T-helper 22 cell (primary cell): ENCODE measurements around the gene GDI2.
A peak's percentile ranks its signal among the peaks of the same experiment; 100 is the strongest.
"Not testable (repeated sequence)": the region's sequence is repeated elsewhere in the genome, so short reads cannot be mapped to it uniquely, and the experiment has no call there.

ENCODE experiments used
- DNase-seq: peaks from one replicate; pipeline ENCODE4 v3.0.0-alpha.2; 2020; ENCODE audit warnings: low read depth

GDI2 gene

DNA sequence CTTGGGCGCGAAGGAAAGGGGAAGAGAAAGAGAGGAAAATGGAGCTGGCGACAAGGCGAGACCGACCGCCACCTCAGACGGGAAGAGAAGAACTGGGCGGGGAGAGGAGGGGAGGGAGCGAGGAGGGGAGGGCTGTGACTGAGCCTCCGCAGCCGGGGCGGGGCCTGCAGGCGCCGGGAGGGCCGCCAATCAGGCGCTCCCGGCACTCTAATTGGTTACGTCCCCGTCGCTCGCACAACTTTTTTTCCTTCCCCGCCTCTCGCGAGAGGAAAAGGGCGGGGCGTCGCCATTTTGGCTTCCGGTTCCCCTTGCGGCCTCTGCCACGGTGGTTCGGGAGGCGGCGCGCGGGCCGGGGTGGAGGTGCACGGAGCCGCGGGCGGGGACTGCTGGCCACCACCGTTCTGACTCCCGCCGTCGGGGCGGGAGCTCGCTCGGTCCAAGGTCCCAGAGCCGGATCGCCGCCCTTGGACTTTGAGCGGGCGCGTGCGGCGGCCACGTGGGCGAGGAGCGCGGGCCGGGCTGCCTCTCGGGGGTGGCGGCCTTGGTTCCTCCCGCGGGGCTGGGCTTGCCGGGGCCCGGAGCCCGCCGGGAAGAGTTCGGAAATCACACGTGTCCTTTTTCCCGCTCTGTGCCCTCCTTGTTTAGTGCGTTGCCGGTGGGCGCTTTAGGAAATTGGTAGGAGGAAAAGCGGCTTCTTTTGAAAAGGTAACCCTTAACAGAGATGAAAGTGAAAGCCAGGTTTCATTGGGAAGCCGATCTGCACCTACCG lies at the start of gene GDI2:
GDI2 (minus strand) TSS at position 94 of the 769 bp plus-strand sequence. CDS start 176 bp downstream, outside the sequence.
- DNase-seq = peak; percentile 93

DNA sequence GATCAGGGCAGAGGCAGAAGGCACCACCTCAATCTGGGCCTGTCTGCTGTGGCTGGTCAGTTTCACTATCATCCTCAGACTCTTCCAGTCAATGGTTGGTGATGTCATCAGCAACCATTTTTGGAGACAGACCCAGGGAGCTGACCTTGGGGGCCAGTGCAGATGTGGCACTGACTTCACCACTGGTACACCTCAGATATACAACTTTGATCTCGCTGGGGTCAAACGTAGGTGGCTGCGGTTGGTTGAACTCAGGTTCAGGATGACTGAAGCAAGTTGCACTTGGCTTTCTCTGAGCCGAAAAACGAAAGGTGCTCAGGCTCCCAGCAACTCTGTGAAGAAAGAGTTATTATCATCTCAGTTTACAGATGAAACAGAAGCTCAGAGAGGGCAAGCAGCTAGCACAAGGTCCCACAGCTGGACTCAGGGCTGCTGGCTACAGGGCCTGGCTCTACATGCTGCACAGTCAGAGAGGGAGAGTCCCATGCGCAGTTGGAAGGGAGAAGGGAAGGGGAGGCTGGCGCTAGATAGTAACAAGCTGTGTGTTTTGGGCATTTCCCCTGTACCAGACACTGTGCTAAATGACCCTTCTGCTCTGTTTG lies 49.2 kb upstream of the GDI2 start:
- DNase-seq = no peak

DNA sequence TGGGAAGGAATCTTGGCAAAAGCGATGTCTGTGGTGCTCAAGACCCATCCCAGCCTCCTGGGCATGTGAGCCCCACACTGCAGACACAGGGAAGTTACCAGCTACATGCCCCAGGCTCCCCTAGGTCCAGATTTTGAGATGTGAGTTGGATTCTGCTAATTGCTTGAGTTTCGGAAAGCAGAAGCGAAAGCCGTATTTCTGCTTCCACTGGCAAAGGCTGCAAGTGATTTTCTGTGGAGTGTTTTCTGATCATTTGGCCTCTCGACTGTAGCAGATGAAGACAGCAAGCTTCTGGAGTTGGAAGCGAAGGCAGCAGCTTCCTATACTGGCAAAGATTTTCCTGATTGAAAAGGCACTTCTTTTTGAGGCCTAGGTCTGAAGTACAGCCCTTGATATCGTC lies 46.8 kb upstream of the GDI2 start:
- no peak for DNase-seq

DNA sequence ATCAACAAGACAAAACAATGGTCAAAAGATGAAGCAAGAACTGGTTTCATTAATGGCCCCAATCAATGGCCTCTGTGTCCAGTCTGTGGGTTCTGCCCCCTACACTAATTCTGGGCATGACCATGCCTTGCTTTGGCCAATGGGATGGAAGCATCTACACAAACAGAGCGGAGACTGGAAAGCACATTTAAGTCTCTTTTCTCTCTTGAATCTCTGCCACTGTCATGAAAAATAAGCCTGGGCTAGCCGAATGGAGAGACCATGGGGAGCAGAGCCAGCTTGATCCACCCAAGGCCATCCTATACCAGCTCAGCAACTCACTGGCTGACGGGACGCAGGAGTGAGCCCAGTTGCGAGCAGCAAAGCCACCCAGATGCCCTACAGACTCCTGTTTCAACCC lies 45.6 kb upstream of the GDI2 start:
- DNase-seq = no peak

DNA sequence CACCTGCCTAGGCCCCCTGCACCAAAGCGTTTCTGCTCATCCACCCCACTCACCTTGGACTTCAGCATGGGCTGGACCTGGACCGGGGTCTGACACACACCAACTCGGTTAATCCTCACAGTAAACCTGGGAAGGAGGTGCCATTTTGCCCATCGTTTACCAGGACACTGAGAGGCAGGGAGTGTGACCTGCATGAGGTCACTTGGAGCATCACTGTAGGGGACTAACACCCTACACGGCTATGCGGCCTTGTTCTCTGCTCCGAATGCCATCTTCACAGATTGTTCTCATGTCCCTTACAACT lies 43.4 kb upstream of the GDI2 start:
- no peak for DNase-seq

DNA sequence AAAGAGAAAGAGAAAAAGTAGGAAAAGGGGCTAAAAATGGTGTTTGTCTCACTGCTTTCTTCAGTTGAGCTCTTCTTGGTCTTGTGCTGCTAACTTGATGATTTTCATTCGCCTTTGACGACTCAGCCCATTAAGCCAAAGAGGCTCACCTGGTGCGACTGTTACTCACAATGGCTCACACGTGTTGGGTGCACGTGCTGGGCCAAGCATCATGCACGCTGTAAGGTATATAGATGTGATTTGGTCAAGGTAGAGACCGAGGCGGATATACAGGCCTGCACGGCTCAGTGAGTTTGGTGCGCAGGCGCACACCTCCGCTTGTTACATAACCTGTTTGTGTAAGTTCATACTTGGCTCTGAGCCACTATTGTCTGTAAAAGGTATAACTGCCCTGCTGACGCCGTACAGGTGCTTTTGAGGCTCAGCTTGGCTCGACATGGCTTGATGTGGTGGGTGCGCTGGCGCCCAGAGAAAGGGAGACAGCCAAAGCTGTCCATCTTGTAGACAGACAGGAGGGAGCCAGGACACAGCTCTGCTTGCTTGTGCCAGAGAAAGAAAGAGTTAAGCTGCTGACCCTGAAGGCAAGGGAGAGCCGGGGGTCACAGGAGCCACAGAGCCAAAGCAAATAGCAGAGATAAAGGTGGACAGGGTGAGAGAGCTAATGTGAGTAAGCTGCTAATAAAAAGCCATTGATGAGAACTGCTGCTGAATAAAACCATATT lies 42.9 kb upstream of the GDI2 start:
- DNase-seq = no peak

DNA sequence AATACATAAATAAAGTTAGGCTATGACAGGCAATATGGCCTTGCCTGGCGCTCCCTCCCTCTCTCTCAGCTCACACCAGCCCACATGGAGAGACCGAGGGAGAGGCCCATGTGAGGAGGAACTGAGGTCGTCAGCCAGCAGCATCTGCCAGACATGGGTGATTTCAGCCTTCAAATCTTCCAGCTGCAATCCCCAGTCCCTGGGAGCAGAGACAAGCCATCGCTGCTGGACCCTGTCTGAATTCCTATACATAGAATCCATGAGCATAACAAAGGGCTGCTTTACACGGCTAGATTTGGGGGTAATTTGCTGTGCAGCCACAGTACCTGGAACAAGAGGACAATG lies 40.9 kb upstream of the GDI2 start:
- DNase-seq = no peak

DNA sequence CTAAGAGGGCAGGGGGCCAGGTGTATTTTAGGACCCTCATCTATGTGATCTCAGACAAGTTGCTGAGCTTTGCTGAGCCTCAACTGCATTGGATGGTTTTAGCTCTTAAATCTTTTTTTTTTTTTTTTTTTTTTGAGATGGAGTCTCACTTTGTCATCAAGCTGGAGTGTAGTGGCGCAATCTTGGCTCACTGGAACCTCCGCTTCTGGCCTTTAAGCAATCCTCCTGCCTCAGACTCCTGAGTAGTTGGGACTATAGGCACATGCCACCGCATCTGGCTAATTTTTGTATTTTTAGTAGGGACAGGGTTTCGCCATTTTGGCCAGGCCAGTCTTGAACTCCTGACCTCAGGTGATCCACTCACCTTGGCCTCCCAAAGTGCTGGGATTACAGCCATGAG lies 33.4 kb upstream of the GDI2 start:
- not testable (repeated sequence) for DNase-seq

DNA sequence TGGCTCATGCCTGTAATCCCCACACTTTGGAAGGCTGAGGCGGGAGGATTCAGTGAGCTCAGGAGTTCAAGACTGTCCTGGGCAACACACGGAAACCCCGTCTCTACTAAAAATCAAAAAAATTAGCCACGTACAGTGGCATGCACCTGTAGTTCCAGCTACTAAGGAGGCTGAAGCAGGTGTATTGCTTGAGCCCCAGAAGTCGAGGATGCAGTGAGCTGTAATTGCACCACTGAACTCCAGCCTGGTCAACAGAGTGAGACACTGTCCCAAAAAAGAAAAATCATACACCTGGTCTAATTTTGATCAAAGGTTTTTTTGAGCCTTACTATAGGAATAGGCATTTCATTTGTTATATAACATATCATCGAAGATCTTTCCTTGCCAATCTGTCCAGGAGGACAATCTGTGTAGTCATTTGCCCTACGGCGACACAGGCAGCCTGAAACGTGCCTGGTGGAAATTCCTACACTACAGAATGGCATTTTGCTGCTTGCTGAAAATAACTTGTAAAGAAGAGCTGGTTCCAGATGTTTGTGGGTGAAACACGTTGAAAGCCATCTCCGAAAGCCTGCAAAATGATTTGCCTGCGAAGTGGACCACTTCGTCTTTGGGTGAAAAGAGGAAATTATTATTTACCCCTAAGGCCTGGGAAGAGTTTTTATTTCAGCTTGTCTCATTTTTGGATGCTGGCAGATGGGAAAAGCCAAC lies 31.3 kb upstream of the GDI2 start:
- DNase-seq = no peak

DNA sequence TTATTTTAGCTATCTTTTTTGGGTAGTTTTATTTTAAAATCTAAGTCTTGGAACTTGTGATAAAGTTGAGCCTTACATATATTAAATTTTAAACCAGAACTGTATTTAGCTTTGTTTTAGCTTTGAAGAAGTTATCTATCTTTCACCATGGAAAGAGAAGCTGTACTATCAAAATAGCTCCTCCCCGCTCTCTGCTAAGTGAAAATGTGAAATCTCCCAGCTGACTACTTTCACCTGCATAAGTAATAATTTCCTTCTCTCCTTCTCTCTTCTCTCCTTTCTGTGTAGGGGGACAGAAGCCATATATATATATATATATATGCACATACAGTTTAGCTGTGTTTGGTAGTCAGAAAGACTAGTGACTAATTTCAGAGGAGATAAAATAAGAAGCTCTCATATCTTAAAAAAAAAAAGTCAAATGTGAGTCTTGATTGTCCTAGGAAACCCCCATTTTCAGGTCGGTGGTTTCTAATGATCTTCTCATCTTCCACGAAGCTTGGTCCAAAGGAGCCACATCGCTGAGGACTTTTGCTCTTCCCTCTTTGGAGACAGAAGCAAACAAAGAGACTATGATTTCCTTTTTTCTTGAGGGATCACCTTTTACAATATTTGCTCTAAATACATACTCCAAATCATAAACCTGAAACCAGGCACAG lies 30.6 kb upstream of the GDI2 start:
- DNase-seq = no peak

DNA sequence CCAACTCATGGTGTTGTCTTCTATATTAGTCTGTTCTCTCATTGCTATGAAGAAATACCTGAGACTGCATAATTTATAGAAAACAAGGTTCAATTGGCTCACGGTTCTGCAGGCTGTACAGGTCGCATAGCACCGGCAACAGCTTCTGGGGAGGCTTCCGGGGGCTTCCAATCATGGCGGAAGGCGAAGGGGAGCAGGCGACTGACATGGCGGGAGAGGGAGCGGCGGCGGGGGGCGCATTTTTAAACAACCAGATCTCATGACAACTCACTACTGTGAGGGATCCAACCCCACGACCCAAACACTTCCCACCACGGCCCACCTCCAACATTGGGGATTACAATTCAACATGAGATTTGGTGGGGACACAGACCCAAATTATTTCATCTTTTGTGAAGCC lies 28.7 kb upstream of the GDI2 start:
- no peak for DNase-seq

DNA sequence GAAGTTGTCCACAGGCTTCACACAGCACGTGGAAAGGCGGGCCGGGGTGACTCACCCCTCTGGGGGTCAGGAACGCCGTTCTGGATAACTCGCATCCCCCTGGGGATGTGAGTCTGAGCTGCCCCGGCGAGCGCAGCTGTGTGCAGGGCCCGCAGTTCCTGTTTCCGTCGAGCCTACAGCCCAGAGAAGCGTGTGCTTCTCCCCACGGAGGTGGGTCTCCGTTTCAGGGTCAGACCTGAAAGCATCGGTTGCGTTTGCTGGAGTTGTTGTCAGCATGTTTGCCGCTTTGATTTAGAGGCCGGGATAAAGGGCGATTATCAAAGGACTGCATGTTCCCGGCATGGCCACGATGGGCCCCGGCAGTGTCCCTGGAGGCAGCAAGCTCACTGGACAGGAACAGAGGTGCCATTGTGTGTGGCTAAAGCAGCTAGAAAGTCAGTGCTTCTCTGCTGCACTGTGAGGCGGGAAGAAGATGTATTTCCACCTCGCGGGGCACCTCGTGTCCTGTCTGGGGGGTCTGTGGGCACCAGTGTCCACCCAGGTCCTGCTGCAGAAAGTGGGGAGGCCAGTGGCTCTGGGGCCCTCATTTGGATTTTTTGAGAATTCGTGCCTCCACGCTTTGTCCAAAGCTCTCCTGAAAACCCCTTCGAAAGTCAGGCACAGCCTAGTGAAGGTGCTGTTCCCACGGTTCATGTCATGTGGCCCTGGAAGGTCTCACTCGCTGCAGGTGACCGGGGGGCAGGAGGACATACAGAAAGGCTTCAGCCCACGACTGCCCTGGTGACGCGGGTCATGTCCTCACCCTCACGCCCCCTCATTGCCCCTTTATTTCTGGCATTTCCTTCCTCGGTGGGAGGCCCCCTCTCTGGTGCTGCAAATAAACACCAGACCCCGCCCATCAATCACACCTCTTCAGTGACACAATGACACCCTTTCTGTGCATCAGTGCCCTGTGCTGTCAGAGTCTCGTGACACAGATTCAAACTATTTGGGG lies 27.4 kb upstream of the GDI2 start:
- DNase-seq = no peak

DNA sequence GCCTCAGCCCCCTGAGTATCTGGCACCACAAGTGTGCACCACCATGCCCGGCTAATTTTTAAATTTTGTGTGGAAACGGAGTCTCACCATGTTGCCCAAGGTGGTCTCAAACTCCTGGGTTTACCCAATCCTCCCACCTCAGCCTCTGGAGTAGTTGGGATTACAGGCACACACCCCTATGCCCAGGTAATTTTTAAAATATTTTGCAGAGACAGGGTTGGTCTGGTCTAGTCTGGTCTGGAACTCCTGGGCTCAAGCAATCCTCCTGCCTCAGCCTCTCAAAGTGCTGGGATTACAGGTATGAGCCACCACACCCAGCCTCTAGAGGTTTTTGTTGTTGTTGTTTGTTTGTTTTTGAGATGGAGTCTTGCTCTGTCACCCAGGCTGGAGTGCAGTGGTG lies 22.9 kb upstream of the GDI2 start:
- not testable (repeated sequence) for DNase-seq

DNA sequence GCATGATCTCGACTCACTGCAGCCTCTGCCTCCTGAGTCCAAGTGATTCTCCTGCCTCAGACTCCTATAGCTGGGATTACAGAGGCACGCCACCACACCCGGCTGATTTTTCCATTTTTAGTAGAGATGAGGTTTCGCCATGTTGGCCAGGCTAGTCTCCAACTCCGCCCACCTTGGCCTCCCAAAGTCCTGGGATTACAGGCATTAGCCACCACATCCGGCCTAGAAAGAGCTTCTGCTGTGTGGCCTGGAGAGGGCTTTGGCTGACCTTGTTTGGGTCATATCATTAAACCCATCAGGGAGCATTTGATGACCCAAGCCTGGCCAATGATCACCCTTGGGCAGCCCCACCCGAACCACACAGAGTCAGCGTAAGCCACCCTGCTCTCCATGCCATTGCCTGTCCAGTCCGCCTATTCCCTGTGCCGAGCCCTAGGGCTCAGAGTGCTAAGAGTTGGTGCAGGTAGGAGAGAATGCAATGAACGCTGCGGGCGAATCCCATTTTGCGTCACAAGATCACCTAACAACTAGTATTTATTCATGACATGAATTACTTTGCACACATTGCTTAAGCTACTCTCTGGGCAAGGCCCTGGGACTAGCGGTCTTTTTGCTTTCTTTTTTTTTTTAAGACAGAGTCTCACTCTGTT lies 22.3 kb upstream of the GDI2 start:
- DNase-seq = no peak

DNA sequence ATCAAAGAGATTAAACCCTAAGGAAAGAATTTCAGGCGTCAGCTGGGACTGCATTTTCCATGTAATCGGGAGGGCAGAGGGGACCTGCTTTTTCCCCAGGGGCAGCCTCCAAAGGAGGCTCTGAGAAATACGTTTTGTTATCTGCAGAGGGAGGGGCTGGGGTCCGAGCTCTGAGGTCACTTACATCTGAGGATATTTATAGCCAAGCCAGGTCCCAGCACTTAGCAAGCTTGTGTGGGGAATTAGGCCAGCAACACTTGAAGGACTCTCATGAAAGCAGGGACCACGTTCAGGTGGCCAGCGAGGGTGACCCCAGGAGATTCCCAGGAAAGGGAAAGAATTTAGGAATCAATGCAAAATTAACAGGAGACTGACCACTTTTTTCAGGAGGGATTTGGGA lies 20.6 kb upstream of the GDI2 start:
- no peak for DNase-seq

DNA sequence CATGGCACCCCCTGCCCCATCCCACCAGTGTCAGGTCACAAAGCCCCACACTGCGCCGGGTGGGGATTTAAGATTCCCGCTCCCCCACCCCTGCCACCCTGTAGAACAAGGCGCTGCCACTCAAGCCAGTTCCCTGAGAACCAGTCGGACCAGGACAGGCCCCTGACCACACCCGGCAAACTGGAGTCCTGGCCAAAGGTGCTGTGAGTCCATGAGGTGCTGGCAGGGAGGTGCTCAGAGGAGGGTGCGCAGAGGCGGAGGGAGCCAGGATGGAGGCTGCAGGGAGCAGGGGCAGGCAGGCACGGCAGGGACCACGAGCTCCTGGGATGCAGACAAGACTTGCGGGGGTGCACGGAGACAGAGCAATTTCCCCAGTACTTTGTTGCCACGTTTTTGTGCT lies 19.7 kb upstream of the GDI2 start:
- no peak for DNase-seq

DNA sequence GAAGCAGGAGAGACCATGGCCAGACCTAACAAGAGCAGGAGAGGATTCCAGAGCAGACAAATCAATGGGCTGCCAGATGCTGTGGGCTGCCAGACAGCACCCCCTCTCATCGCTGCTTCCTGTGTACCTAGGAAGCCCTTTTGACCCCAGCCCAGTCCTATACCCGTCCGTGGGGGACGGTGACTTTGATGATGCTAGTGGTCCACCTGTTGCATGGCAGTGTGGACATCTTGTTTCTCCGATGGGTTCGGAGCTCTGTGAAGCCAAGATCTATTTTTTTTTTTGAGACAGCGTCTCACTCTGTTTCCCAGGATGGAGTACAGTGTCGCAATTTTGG lies 18.2 kb upstream of the GDI2 start:
- DNase-seq = no peak

DNA sequence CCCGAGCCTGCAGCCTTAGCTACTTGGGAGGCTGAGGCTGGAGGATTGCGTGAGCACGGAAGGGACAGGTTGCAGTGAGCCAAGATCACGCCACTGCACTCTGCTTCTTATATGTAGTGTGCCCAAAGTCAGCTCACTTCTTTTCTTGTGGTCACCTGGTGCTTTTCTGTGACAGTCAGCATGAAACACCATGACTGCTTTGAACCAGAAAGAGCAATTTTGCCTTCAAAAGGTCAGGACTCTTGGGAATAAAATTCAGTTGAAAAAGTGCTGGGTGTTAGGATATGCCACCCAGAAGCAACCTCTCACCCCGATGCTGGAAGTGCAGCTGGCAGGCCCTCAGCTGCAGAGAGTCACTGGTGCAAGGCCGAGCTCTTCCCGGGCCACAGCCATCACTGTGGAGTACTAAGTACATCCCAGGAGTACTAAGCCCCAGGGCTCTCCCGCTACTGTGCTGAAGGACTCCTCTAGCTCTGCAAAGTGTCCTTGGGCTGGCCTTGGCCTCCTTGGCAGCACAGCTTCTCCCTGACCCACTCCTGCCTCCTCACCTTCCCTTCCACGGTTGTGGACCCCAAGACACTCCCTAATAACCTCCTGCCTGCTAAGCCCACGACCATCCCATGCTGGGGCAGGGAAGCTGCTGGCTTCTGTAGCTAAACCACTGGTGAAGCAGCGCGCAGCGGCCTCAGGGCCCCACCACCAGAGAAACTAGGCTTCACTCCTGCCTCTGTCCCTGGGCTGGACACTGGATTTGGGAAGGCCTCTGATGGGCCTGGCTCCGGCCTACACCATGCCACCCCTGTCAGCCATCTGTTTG lies 17.6 kb upstream of the GDI2 start:
- no peak for DNase-seq

DNA sequence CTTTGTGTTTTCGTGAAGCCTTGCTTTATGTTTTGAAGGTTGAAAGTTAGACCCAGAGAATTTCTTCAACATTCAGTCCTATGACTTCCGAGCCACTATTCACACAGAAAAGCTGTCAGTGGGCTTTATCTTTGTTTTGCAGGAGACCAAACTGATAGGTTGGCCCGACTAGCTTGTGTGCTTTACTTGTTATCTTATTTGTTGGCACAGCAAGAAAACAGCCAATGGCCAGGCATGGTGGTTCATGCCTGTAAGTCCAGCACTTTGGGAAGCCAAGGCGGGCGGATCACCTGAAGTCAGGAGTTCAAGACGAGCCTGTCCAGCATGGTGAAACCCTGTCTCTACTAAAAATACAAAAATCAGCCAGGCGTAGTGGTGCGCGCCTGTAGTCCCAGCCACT lies 16.0 kb upstream of the GDI2 start:
- no peak for DNase-seq

DNA sequence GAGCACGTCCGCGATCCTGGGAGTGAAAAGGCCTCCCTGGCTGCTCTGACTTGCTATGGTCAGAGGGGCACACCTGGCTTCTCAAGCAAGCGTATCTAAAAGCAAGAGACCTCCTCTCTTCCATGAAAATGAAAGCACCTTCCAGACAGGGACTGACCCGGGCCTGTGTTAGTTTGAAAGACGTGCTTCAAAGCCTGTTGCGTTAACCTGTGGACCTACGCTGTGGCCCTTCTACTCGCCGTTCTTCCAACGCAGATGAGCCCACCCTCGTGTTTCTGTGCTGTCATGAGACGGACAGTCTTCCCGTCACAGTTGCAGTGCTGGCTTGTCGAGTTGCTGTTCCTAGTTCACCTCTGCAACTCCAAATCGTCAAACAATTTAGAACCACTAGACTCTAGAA lies 15.5 kb upstream of the GDI2 start:
- DNase-seq = no peak
